ENCODE data around the gene POC1A. TPM values are rescaled to one million over a fixed set of nuclear protein-coding genes. Genes with fewer than 3 reads are reported as not detected.

The POC1A gene
- total and polyA plus RNA-seq, 9 of the 15 experiments (the other 6 are each of a cell fraction or from before 2014, with no cell fraction given): 7.2 to 17.5 (median 12.1) TPM

DNA sequence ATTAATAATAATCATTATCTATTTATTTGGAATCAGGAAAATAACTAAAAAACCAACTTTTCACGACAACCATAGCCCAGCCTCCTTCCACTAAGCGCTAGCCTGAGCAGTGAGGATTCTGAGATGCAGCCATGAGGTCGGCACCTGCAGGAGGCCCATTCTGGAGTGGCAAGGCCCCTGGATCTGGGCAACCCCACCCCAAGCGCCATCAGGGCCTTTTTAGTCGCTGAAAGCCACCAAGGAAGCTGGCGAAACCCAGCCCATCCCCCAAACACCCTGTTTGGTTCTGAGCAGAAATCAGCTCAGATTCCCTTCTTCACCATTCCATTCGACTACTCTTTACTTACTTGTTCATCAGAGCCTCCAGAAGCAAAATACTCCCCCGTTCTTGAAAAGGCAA lies 29.5 kb downstream of the POC1A start (continued):
- no peak for TF ChIP-seq ELK1 (CRISPR knock-in tag; IDR thresholded peaks at IDR 0.05)

DNA sequence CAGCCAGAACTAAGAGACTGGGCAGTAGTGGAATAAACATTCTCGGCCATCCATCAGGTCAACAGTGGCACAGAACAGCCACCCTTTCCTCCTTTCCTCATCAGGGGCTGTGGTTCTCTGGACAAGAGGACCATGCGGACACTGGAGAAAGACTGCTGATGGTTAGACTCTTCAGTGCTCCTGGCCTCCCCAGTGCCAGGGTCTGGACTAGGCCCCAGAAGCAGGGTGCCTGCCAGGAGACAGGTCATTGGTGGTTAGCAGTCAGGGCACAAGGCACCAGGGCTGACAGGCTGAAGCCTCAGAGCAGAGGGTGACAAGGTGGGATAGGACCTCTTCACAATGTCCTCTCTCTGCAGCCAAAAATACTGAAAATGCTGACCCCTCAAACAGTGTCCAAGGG lies 30.1 kb downstream of the POC1A start:
- H3K4me3 ChIP-seq: no peak overlapping the region
- 0 out of 4 replicates have a peak overlapping the region, but pooled peaks of 1 of the 2 experiments have one; percentile 35 for H3K9ac ChIP-seq (ENCODE audit: insufficient read depth in 1 of 2, low read depth in 2 of 2, low read length in 2 of 2)
- FAIRE-seq: no peak
- peaks cover 73% of the 10 kb centered on the region for H3K36me3 ChIP-seq (ENCODE audit: control insufficient read depth, insufficient read depth, low read length)
- ATAC-seq: no peak
- intact Hi-C loops (cut with micrococcal nuclease) (no loop called here), in situ Hi-C loops (cut with MboI) (no loop called here)
- 0 out of 2 replicates have a peak, but pooled peaks cover 4% of the 10 kb centered on the region for H4K20me1 ChIP-seq (replicated peaks; ENCODE audit: control insufficient read depth, insufficient read depth, low read length)
- H3K9me3 ChIP-seq (replicated peaks; ENCODE audit: control insufficient read depth, insufficient read depth, low read depth, low read length): no peaks in the 10 kb centered on the region
- 90% methylated on average over 2 of the region's 2 CpGs for WGBS (ENCODE audit: insufficient coverage, low coverage, missing lambda C conversion rate)
- no peak overlapping the region for H2AFZ ChIP-seq (ENCODE audit: low read depth, low read length)
- ChIA-PET CTCF (ENCODE audit: low intra/inter-chr PET ratio) (interaction anchor here (1.0 kb wide), 1 partner anchor 66 kb away, joined by 3 read pairs; no protein-coding TSS in a partner anchor), POLR2A (no interaction called here)
- no peaks in the 10 kb centered on the region for H3K27me3 ChIP-seq (ENCODE audit: control insufficient read depth in 2 of 2, insufficient read depth in 2 of 2, low read length in 2 of 2)
- H3K9me1 ChIP-seq (ENCODE audit: control insufficient read depth, insufficient read depth, low read length): peaks cover 5% of the 10 kb centered on the region
- no peak for TF ChIP-seq TEAD4 (IDR thresholded peaks at IDR 0.05; ENCODE audit: low read length)
- TF ChIP-seq TEAD4 (CRISPR knock-in tag; IDR thresholded peaks at IDR 0.05; ENCODE audit: borderline replicate concordance): no peak
- TF ChIP-seq, protein P1, sequence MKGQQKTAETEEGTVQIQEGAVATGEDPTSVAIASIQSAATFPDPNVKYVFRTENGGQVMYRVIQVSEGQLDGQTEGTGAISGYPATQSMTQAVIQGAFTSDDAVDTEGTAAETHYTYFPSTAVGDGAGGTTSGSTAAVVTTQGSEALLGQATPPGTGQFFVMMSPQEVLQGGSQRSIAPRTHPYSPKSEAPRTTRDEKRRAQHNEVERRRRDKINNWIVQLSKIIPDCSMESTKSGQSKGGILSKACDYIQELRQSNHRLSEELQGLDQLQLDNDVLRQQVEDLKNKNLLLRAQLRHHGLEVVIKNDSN (CRISPR knock-in tag; IDR thresholded peaks at IDR 0.05): no peak
- no peak for TF ChIP-seq SP2 (IDR thresholded peaks at IDR 0.05; ENCODE audit: extremely low read depth, low read depth, low read length, poor library complexity, severe bottlenecking)
- no peak for TF ChIP-seq YY1 (IDR thresholded peaks at IDR 0.05; ENCODE audit: borderline replicate concordance in 1 of 3, control insufficient read depth in 1 of 3, extremely low read depth in 1 of 3, insufficient read depth in 3 of 3, insufficient read length in 1 of 3, insufficient replicate concordance in 2 of 3, low read depth in 1 of 3, low read length in 2 of 3)
- DNase-seq (ENCODE audit: extremely low read depth in 1 of 4, low spot score in 3 of 4): no peak
- peaks cover 4% of the 10 kb centered on the region; the same call in 1 of the 3 replicates for H3K79me2 ChIP-seq (ENCODE audit: control insufficient read depth, insufficient read depth, low read length)
- H3K27ac ChIP-seq (ENCODE audit: extremely low read depth, low read depth, low read length): no peak overlapping the region
- H3K4me1 ChIP-seq (replicated peaks in 1 of 2; ENCODE audit: control insufficient read depth in 2 of 2, insufficient read depth in 2 of 2, low read length in 2 of 2): peaks cover 13 to 17% of the 10 kb centered on the region in 2 experiments
- BruUV-seq (replicated peaks): no TSS peak
- no peak overlapping the region for H3K4me2 ChIP-seq (ENCODE audit: insufficient read depth, low read length)

All from K562 (cell line).